ENCODE measurements around the gene LRP1-AS.

DNA sequence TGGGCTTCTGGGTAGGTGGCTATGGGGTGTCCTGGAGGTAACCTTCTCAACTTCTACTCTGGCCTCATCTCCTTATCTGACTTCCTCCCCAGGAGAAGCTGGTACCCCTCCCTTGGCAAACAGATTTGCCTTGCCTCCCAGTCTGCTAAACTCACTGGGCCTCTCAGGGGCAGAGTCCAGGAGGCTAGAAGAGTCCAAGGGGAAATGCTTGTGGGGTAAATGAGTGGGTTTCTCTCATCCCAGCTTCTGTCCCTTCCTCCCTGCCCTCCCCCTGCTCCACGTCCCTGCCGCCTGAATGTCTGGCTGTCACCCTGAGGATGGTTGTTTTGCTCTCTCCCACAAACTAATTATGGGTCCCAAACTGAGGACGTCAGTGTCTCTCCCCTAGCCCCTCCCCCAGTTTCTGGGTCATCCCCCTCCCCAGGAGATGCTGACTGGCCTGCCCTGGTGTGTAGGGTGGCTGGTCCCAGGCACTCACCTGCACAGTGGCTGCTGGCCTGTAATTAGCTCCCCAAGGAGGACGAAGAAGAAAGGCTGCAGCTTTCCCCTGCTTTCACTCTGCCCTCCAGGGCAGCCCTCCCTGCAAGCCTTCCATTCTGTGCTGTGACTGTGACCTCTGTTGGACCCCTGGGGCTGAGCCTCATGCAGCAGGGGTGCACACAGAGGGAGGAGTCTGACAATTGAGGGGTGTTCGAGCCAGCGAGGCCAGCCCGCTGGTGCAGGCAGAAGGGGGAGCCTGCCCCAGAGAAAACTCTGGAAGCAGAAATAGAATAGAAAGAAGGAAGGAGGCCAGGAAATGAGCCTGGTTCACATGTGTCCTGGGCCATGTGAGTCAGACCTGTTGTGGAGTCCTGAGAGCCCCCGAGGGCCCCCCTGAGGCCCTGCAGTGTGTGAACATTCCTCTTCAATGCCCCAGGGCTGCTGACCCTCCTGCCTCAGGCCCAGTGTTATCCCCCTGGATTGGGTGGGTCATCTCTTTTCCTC, at the start of gene LRP1-AS:
- TF ChIP-seq IRF2 (CRISPR knock-in tag; IDR thresholded peaks at IDR 0.05; ENCODE audit: borderline replicate concordance, low read depth) = no peak
- TF ChIP-seq, protein P1, sequence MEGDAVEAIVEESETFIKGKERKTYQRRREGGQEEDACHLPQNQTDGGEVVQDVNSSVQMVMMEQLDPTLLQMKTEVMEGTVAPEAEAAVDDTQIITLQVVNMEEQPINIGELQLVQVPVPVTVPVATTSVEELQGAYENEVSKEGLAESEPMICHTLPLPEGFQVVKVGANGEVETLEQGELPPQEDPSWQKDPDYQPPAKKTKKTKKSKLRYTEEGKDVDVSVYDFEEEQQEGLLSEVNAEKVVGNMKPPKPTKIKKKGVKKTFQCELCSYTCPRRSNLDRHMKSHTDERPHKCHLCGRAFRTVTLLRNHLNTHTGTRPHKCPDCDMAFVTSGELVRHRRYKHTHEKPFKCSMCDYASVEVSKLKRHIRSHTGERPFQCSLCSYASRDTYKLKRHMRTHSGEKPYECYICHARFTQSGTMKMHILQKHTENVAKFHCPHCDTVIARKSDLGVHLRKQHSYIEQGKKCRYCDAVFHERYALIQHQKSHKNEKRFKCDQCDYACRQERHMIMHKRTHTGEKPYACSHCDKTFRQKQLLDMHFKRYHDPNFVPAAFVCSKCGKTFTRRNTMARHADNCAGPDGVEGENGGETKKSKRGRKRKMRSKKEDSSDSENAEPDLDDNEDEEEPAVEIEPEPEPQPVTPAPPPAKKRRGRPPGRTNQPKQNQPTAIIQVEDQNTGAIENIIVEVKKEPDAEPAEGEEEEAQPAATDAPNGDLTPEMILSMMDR (IDR thresholded peaks at IDR 0.05) = no peak

Data from WTC11 (cell line).